AG10803 (cell line): ENCODE measurements around the gene CLDN9.

Experiments used
- DNase-seq: peaks from one replicate; pipeline ENCODE4 v3.0.0; 2010; ENCODE audit warnings: low read depth
- H3K4me3 ChIP-seq: 2 replicates; pipeline ENCODE4 v1.5.1; 2011; ENCODE audit warnings: mild to moderate bottlenecking, low read length, control low read depth
- CTCF ChIP-seq: conservative IDR thresholded peaks from 2 replicates; pipeline ENCODE4 v1.5.1; 2011; ENCODE audit warnings: mild to moderate bottlenecking, low read length, control low read depth, inconsistent platforms

The CLDN9 gene

GRCh38 chr16:2981899-2982250 lies 30.8 kb upstream of the CLDN9 start:
- no peak for TF ChIP-seq CTCF
- no peak for DNase-seq
- H3K4me3 ChIP-seq: no peak overlapping the region

- no peak for DNase-seq
- no peak for TF ChIP-seq CTCF
Measured at GRCh38 chr16:2982402-2982801, 30.3 kb upstream of the CLDN9 start.

DNA sequence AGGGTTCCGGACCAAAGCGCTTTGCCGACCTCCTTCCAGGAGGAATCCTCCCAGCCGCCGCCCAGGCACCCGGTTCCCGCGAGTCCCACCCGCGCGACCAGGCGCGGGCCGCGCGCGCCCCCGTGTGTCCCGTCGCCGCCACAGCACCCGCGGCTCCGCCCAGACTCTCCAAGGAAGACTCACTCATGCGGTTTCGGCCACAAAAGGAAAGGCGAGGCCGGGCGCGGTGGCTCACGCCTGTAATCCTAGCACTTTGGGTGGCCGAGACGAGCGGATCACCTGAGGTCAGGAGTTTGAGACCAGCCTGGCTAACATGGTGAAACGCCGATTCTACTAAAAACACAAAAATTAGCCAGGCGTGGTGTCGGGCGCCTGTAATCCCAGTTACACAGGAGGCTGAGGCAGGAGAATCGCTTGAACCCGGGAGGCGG lies 29.0 kb upstream of the CLDN9 start:
- peak; percentile 72 for DNase-seq
- TF ChIP-seq CTCF: peak; percentile 36
- H3K4me3 ChIP-seq: peak overlapping the region; percentile 44

More at GRCh38 chr16:2982402-2982801, 30.3 kb upstream of the CLDN9 start:
- H3K4me3 ChIP-seq: no peak overlapping the region

- DNase-seq: no peak
- no peak for TF ChIP-seq CTCF
- H3K4me3 ChIP-seq: no peak overlapping the region
Measured at GRCh38 chr16:2985462-2985861, 27.3 kb upstream of the CLDN9 start.

DNA sequence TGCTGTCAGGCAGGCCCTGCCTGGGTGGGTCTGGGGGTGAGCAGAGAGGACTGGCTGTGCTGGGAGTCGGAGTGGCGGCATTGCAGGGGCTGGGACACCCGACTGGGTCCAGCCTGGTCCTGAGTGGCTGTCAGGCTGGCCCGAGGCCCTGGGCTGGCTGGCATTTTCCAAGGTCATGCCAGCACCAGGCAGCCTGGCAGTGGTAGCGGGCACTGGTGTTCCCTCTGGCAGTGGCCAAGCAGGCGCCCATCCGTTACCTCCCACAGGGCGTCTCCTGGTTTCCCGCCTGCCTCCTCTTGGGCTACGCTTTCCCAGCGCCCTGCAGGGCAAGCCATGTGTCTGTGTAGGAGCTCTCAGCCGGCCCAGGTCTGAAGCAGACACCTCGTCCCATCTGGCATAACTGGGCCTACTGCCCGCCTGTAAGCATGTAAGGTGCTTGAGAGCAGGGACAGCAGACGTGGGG lies 26.8 kb upstream of the CLDN9 start:
- TF ChIP-seq CTCF: no peak
- H3K4me3 ChIP-seq: no peak overlapping the region
- DNase-seq: no peak

GRCh38 chr16:2986623-2987188 lies 26.0 kb upstream of the CLDN9 start:
- H3K4me3 ChIP-seq: no peak overlapping the region
- DNase-seq: no peak
- no peak for TF ChIP-seq CTCF

GRCh38 chr16:2987286-2987685 lies 25.4 kb upstream of the CLDN9 start:
- H3K4me3 ChIP-seq: no peak overlapping the region
- no peak for DNase-seq
- TF ChIP-seq CTCF: no peak
